ENCODE measurements around the gene HOXC4. TPM values are rescaled to one million over a fixed set of nuclear protein-coding genes. Genes with fewer than 3 reads are reported as not detected.

Gene HOXC4
- total and polyA plus RNA-seq, 2 of the 8 experiments (the other 6 are each of a cell fraction or from before 2014, with no cell fraction given): not detected

- H4K5ac ChIP-seq (ENCODE audit: insufficient read length, low read depth, low read length): no peak overlapping the region
- CTCF ChIA-PET (ENCODE audit: partially characterized antibody): no interaction called here
- H3K56ac ChIP-seq (replicated peaks; ENCODE audit: insufficient read length, low read depth, low read length): no peak overlapping the region
- TF ChIP-seq MAFK (IDR thresholded peaks at IDR 0.05; ENCODE audit: low read depth, low read length) (no peak), TEAD4 (IDR thresholded peaks at IDR 0.05; ENCODE audit: low read depth, low read length) (no peak), EZH2 (IDR thresholded peaks at IDR 0.05; ENCODE audit: low read depth, low read length, severe bottlenecking) (peak; percentile 66), ASH2L (IDR thresholded peaks at IDR 0.05; ENCODE audit: low read length) (peak; percentile 19), SUZ12 (IDR thresholded peaks at IDR 0.05; ENCODE audit: low read length) (peak; percentile 23; the same call in 1 of the 2 replicates)
- peaks cover 0 to 12% (median 4%) of the 10 kb centered on the region in 4 experiments; a peak in 6 of 7 replicates for H3K4me1 ChIP-seq (replicated peaks in 1 of 4; ENCODE audit: control insufficient read depth in 3 of 4, insufficient read depth in 4 of 4, low read length in 3 of 4)
- no peak overlapping the region for H2BK120ac ChIP-seq (replicated peaks; ENCODE audit: low read depth, low read length)
- POLR2A ChIA-PET (ENCODE audit: partially characterized antibody): no interaction called here
- no peak overlapping the region for H4K8ac ChIP-seq (ENCODE audit: extremely low read depth, insufficient read depth, low read length)
- H3K9ac ChIP-seq (replicated peaks in 1 of 4; ENCODE audit: extremely low read depth in 1 of 4, low read depth in 3 of 4, low read length in 3 of 4): no peak overlapping the region
- no peak overlapping the region for H4K91ac ChIP-seq (replicated peaks; ENCODE audit: insufficient read length, low read length)
- no peak overlapping the region for H2AK5ac ChIP-seq (ENCODE audit: low read depth, low read length)
- no peak overlapping the region for H3K23ac ChIP-seq (ENCODE audit: insufficient read length)
- H2AFZ ChIP-seq (ENCODE audit: low read length): no peak overlapping the region
- H2BK5ac ChIP-seq (ENCODE audit: low read depth, low read length): no peak overlapping the region
- peak in 1 of 2 experiments; percentile 64 for DNase-seq (ENCODE audit: low read depth in 1 of 2, low spot score in 2 of 2)
- no peak overlapping the region for H3K14ac ChIP-seq (ENCODE audit: insufficient read length)
- WGBS, 2 experiments (ENCODE audit: extremely low coverage in 1 of 2, insufficient coverage in 1 of 2, insufficient read length in 1 of 2, insufficient replicate concordance in 2 of 2, low coverage in 1 of 2, low lambda C conversion rate in 2 of 2, missing lambda C conversion rate in 1 of 2): 4% methylated on average over 28 of the region's 29 CpGs; no CpG with 5 or more reads in 1 of the 2 experiments
- no peaks in the 10 kb centered on the region for H3K79me2 ChIP-seq (ENCODE audit: control insufficient read depth in 1 of 2, insufficient read depth in 2 of 2, low read length in 2 of 2)
- peaks cover 95 to 100% (median 100%) of the 10 kb centered on the region in 4 experiments for H3K27me3 ChIP-seq (replicated peaks in 1 of 4; ENCODE audit: control insufficient read depth in 3 of 4, extremely low read depth in 1 of 4, insufficient read depth in 3 of 4, low read length in 3 of 4)
- H3K79me1 ChIP-seq (ENCODE audit: low read depth, low read length): no peaks in the 10 kb centered on the region
- peak overlapping the region; percentile 90; the same call in 1 of the 2 replicates for H2BK12ac ChIP-seq (ENCODE audit: low read depth, low read length)
- FAIRE-seq: no peak
- no peak overlapping the region for H2BK15ac ChIP-seq (ENCODE audit: low read length)
- 0 out of 2 replicates have a peak overlapping the region, but pooled peaks have one; percentile 18 for H2BK20ac ChIP-seq (ENCODE audit: low read length)
- H3K4me2 ChIP-seq (ENCODE audit: insufficient read depth in 1 of 2, low read depth in 2 of 2, low read length in 2 of 2): peak overlapping the region; percentile 28 to 79
- peak overlapping the region in 2 of 4 experiments; percentile 26 to 54; a peak in 3 of 8 replicates for H3K4me3 ChIP-seq (ENCODE audit: extremely low read depth in 1 of 4, insufficient read depth in 2 of 4, low read depth in 3 of 4, low read length in 4 of 4)
- no peaks in the 10 kb centered on the region for H3K9me3 ChIP-seq (ENCODE audit: insufficient read depth in 2 of 2, low read depth in 1 of 2, low read length in 1 of 2)
- H3K23me2 ChIP-seq (ENCODE audit: low read depth, low read length): peaks cover 3% of the 10 kb centered on the region; the same call in 1 of the 2 replicates
- no peak overlapping the region; the same call in 1 of the 2 replicates for H3K18ac ChIP-seq (ENCODE audit: extremely low read depth, low read length)
- peaks cover 9 to 40% of the 10 kb centered on the region in 2 experiments for H4K20me1 ChIP-seq (replicated peaks in 1 of 2; ENCODE audit: control insufficient read depth in 1 of 2, insufficient read depth in 2 of 2, low read length in 2 of 2)
- H3K4ac ChIP-seq (replicated peaks; ENCODE audit: insufficient read length, low read depth, low read length): no peak overlapping the region
- H3K36me3 ChIP-seq (ENCODE audit: control insufficient read depth in 2 of 4, insufficient read depth in 4 of 4, low read length in 3 of 4): no peaks in the 10 kb centered on the region; a peak in 1 of 8 replicates
- H3K27ac ChIP-seq (ENCODE audit: low read depth, low read length): no peak overlapping the region
These were observed 35.1 kb upstream of the HOXC4 start for GRCh38 chr12:54018468-54018984.

Measured in H1 (cell line).